ENCODE results near the gene ATG2B. TPM values are rescaled to one million over a fixed set of nuclear protein-coding genes. Genes with fewer than 3 reads are reported as not detected.

ATG2B gene
- total RNA-seq, 1 experiment from 2014 or later = 11.6 TPM

- Histone ChIP-seq H3K9me2 (replicated peaks; ENCODE audit: low read length) (no peaks in the 10 kb centered on the region), H4K20me1 (ENCODE audit: low read length) (no peaks in the 10 kb centered on the region), H3K9me3 (ENCODE audit: low read length) (no peaks in the 10 kb centered on the region), H3K4me1 (ENCODE audit: insufficient read depth, low read length) (no peaks in the 10 kb centered on the region), H3K36me3 (ENCODE audit: low read depth, low read length) (peaks cover 15% of the 10 kb centered on the region; the same call in 1 of the 2 replicates), H3K4me2 (ENCODE audit: low read length) (no peak overlapping the region), H3F3A (ENCODE audit: low read length, unreplicated experiment) (no peaks in the 10 kb centered on the region), H3K27ac (ENCODE audit: low read length) (no peak overlapping the region), H3K9ac (ENCODE audit: low read length) (no peak overlapping the region), H2AFZ (ENCODE audit: low read length) (no peak overlapping the region), H3K79me2 (ENCODE audit: low read length) (no peaks in the 10 kb centered on the region), H3K27me3 (ENCODE audit: low read length) (no peaks in the 10 kb centered on the region), H3K4me3 (ENCODE audit: low read length) (no peak overlapping the region)
- no peak for ATAC-seq
- intact Hi-C loops (cut with micrococcal nuclease) = no loop called here
- ChIA-PET CTCF (no interaction called here), POLR2A (ENCODE audit: unreplicated experiment) (no interaction called here)
- DNase-seq = no peak
- TF ChIP-seq EZH2 (IDR thresholded peaks at IDR 0.05; ENCODE audit: low read length, unreplicated experiment) (no peak), EZH2phosphoT487 (IDR thresholded peaks at IDR 0.05; ENCODE audit: borderline replicate concordance, low read length) (no peak)
- TF ChIP-seq, protein P1, sequence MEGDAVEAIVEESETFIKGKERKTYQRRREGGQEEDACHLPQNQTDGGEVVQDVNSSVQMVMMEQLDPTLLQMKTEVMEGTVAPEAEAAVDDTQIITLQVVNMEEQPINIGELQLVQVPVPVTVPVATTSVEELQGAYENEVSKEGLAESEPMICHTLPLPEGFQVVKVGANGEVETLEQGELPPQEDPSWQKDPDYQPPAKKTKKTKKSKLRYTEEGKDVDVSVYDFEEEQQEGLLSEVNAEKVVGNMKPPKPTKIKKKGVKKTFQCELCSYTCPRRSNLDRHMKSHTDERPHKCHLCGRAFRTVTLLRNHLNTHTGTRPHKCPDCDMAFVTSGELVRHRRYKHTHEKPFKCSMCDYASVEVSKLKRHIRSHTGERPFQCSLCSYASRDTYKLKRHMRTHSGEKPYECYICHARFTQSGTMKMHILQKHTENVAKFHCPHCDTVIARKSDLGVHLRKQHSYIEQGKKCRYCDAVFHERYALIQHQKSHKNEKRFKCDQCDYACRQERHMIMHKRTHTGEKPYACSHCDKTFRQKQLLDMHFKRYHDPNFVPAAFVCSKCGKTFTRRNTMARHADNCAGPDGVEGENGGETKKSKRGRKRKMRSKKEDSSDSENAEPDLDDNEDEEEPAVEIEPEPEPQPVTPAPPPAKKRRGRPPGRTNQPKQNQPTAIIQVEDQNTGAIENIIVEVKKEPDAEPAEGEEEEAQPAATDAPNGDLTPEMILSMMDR (conservative IDR thresholded peaks at IDR 0.05; ENCODE audit: low read depth, low read length) = no peak
- no TSS peak for BruUV-seq (replicated peaks)
Measured at GRCh38 chr14:96380735-96381134, 17.6 kb upstream of the ATG2B start.

GRCh38 chr14:96376093-96376492 lies 13.0 kb upstream of the ATG2B start:
- intact Hi-C loops (cut with micrococcal nuclease) = no loop called here
- H2AFZ ChIP-seq (ENCODE audit: low read length) = no peak overlapping the region
- H3K4me1 ChIP-seq (ENCODE audit: insufficient read depth, low read length) = no peaks in the 10 kb centered on the region
- no peaks in the 10 kb centered on the region for H3F3A ChIP-seq (ENCODE audit: low read length, unreplicated experiment)
- no peak for DNase-seq
- H3K27ac ChIP-seq (ENCODE audit: low read length) = no peak overlapping the region
- H3K9me2 ChIP-seq (replicated peaks; ENCODE audit: low read length) = no peaks in the 10 kb centered on the region
- H4K20me1 ChIP-seq (ENCODE audit: low read length) = no peaks in the 10 kb centered on the region
- H3K4me3 ChIP-seq (ENCODE audit: low read length) = no peak overlapping the region
- H3K9ac ChIP-seq (ENCODE audit: low read length) = no peak overlapping the region
- peaks cover 18% of the 10 kb centered on the region for H3K79me2 ChIP-seq (ENCODE audit: low read length)
- no peaks in the 10 kb centered on the region for H3K27me3 ChIP-seq (ENCODE audit: low read length)
- TF ChIP-seq, protein P1 (conservative IDR thresholded peaks at IDR 0.05; ENCODE audit: low read depth, low read length) = no peak
- TF ChIP-seq EZH2phosphoT487 (IDR thresholded peaks at IDR 0.05; ENCODE audit: borderline replicate concordance, low read length) = no peak
- no peak for TF ChIP-seq EZH2 (IDR thresholded peaks at IDR 0.05; ENCODE audit: low read length, unreplicated experiment)
- no peaks in the 10 kb centered on the region for H3K9me3 ChIP-seq (ENCODE audit: low read length)
- ChIA-PET CTCF (no interaction called here), POLR2A (ENCODE audit: unreplicated experiment) (no interaction called here)
- BruUV-seq (replicated peaks) = no TSS peak
- no peak overlapping the region for H3K4me2 ChIP-seq (ENCODE audit: low read length)
- no peaks in the 10 kb centered on the region for H3K36me3 ChIP-seq (ENCODE audit: low read depth, low read length)
- ATAC-seq = no peak

- no peak overlapping the region for H3K9ac ChIP-seq (ENCODE audit: low read length)
- H3K27me3 ChIP-seq (ENCODE audit: low read length) = no peaks in the 10 kb centered on the region
- DNase-seq (no peak), ATAC-seq (no peak)
- H3K4me1 ChIP-seq (ENCODE audit: insufficient read depth, low read length) = no peaks in the 10 kb centered on the region
- H3K9me3 ChIP-seq (ENCODE audit: low read length) = no peaks in the 10 kb centered on the region
- no peak overlapping the region for H3K27ac ChIP-seq (ENCODE audit: low read length)
- BruUV-seq (replicated peaks) = no TSS peak
- H3K9me2 ChIP-seq (replicated peaks; ENCODE audit: low read length) = no peaks in the 10 kb centered on the region
- TF ChIP-seq EZH2phosphoT487 (IDR thresholded peaks at IDR 0.05; ENCODE audit: borderline replicate concordance, low read length) (no peak), EZH2 (IDR thresholded peaks at IDR 0.05; ENCODE audit: low read length, unreplicated experiment) (no peak)
- TF ChIP-seq, protein P1 (conservative IDR thresholded peaks at IDR 0.05; ENCODE audit: low read depth, low read length) = no peak
- intact Hi-C loops (cut with micrococcal nuclease) = no loop called here
- no peak overlapping the region for H2AFZ ChIP-seq (ENCODE audit: low read length)
- H3K4me3 ChIP-seq (ENCODE audit: low read length) = no peak overlapping the region
- peaks cover 44% of the 10 kb centered on the region for H3K79me2 ChIP-seq (ENCODE audit: low read length)
- no peak overlapping the region for H3K4me2 ChIP-seq (ENCODE audit: low read length)
- H3F3A ChIP-seq (ENCODE audit: low read length, unreplicated experiment) = no peaks in the 10 kb centered on the region
- H3K36me3 ChIP-seq (ENCODE audit: low read depth, low read length) = no peaks in the 10 kb centered on the region
- ChIA-PET POLR2A (ENCODE audit: unreplicated experiment) (no interaction called here), CTCF (no interaction called here)
- no peaks in the 10 kb centered on the region for H4K20me1 ChIP-seq (ENCODE audit: low read length)
Measured at GRCh38 chr14:96373538-96373937, 10.4 kb upstream of the ATG2B start.
